ENCODE data around the gene ANO7. TPM values are rescaled to one million over a fixed set of nuclear protein-coding genes. Genes with fewer than 3 reads are reported as not detected.

Gene ANO7
- total and polyA plus RNA-seq, 2 of the 8 experiments (the other 6 are each of a cell fraction or from before 2014, with no cell fraction given) = 3.2 to 6.9 TPM

GRCh38 chr2:241159116-241159515 lies 29.4 kb upstream of the ANO7 start:
- no peak overlapping the region for H2AK5ac ChIP-seq (ENCODE audit: low read depth, low read length)
- no peaks in the 10 kb centered on the region for H3K27me3 ChIP-seq (replicated peaks in 1 of 4; ENCODE audit: control insufficient read depth in 3 of 4, extremely low read depth in 1 of 4, insufficient read depth in 3 of 4, low read length in 3 of 4)
- no peak overlapping the region for H3K9ac ChIP-seq (replicated peaks in 1 of 4; ENCODE audit: extremely low read depth in 1 of 4, low read depth in 3 of 4, low read length in 3 of 4)
- H3K56ac ChIP-seq (replicated peaks; ENCODE audit: insufficient read length, low read depth, low read length) = no peak overlapping the region
- peaks cover 0 to 3% of the 10 kb centered on the region in 2 experiments for H4K20me1 ChIP-seq (replicated peaks in 1 of 2; ENCODE audit: control insufficient read depth in 1 of 2, insufficient read depth in 2 of 2, low read length in 2 of 2)
- no peak overlapping the region for H2AFZ ChIP-seq (ENCODE audit: low read length)
- H2BK120ac ChIP-seq (replicated peaks; ENCODE audit: low read depth, low read length) = no peak overlapping the region
- H4K8ac ChIP-seq (ENCODE audit: extremely low read depth, insufficient read depth, low read length) = no peak overlapping the region
- H3K18ac ChIP-seq (ENCODE audit: extremely low read depth, low read length) = no peak overlapping the region
- no peak overlapping the region for H2BK15ac ChIP-seq (ENCODE audit: low read length)
- CTCF ChIA-PET (ENCODE audit: partially characterized antibody) = no interaction called here
- FAIRE-seq (no peak), DNase-seq (ENCODE audit: low read depth in 1 of 2, low spot score in 2 of 2) (no peak)
- no peaks in the 10 kb centered on the region for H3K9me3 ChIP-seq (ENCODE audit: insufficient read depth in 2 of 2, low read depth in 1 of 2, low read length in 1 of 2)
- H3K27ac ChIP-seq (ENCODE audit: low read depth, low read length) = no peak overlapping the region
- POLR2A ChIA-PET (ENCODE audit: partially characterized antibody) = no interaction called here
- TF ChIP-seq GTF2F1 (IDR thresholded peaks at IDR 0.05; ENCODE audit: borderline replicate concordance, low read depth, low read length) (no peak), POLR2AphosphoS5 (IDR thresholded peaks at IDR 0.05; ENCODE audit: low read depth, low read length) (no peak), E2F6 (IDR thresholded peaks at IDR 0.05) (no peak), KDM5A (IDR thresholded peaks at IDR 0.05; ENCODE audit: low read length) (no peak), MAX (IDR thresholded peaks at IDR 0.05) (no peak), MAFK (IDR thresholded peaks at IDR 0.05; ENCODE audit: low read depth, low read length) (no peak)
- H3K4me1 ChIP-seq (replicated peaks in 1 of 4; ENCODE audit: control insufficient read depth in 3 of 4, insufficient read depth in 4 of 4, low read length in 3 of 4) = peaks cover 0 to 3% (median 0%) of the 10 kb centered on the region in 4 experiments; a peak in 1 of 7 replicates
- no peak overlapping the region for H3K14ac ChIP-seq (ENCODE audit: insufficient read length)
- H4K91ac ChIP-seq (replicated peaks; ENCODE audit: insufficient read length, low read length) = no peak overlapping the region
- 79% methylated on average over 5 of the region's 5 CpGs; no CpG with 5 or more reads in 1 of the 2 experiments for WGBS, 2 experiments (ENCODE audit: extremely low coverage in 1 of 2, insufficient coverage in 1 of 2, insufficient read length in 1 of 2, insufficient replicate concordance in 2 of 2, low coverage in 1 of 2, low lambda C conversion rate in 2 of 2, missing lambda C conversion rate in 1 of 2)
- no peaks in the 10 kb centered on the region for H3K23me2 ChIP-seq (ENCODE audit: low read depth, low read length)
- no peak overlapping the region for H3K23ac ChIP-seq (ENCODE audit: insufficient read length)
- no peak overlapping the region for H4K5ac ChIP-seq (ENCODE audit: insufficient read length, low read depth, low read length)
- no peak overlapping the region for H3K4me3 ChIP-seq (ENCODE audit: extremely low read depth in 1 of 4, insufficient read depth in 2 of 4, low read depth in 3 of 4, low read length in 4 of 4)
- H3K4ac ChIP-seq (replicated peaks; ENCODE audit: insufficient read length, low read depth, low read length) = no peak overlapping the region
- no peaks in the 10 kb centered on the region for H3K79me1 ChIP-seq (ENCODE audit: low read depth, low read length)
- H2BK20ac ChIP-seq (ENCODE audit: low read length) = no peak overlapping the region
- H3K79me2 ChIP-seq (ENCODE audit: control insufficient read depth in 1 of 2, insufficient read depth in 2 of 2, low read length in 2 of 2) = no peaks in the 10 kb centered on the region
- H2BK12ac ChIP-seq (ENCODE audit: low read depth, low read length) = no peak overlapping the region
- no peak overlapping the region for H2BK5ac ChIP-seq (ENCODE audit: low read depth, low read length)
- peaks cover 0 to 22% (median 6%) of the 10 kb centered on the region in 4 experiments; a peak in 6 of 8 replicates for H3K36me3 ChIP-seq (ENCODE audit: control insufficient read depth in 2 of 4, insufficient read depth in 4 of 4, low read length in 3 of 4)
- no peak overlapping the region for H3K4me2 ChIP-seq (ENCODE audit: insufficient read depth in 1 of 2, low read depth in 2 of 2, low read length in 2 of 2)
